ENCODE measurements around the gene RTN4RL1.

- no peak for TF ChIP-seq EP300 (IDR thresholded peaks at IDR 0.05)
- TF ChIP-seq CTCF (IDR thresholded peaks at IDR 0.05), result no peak
Measured at GRCh38 chr17:1940810-1941185, 84.3 kb downstream of the RTN4RL1 start.
